NCI-H82 treated with DMSO at 0.1 percent for 48 hours (cell line): ENCODE measurements around the gene PRR5.

Experiments
- DNase-seq: peaks from one replicate; lab custom pipeline; 2025; ENCODE audit not compliant: unreplicated experiment; lab: John Stamatoyannopoulos, UW

PRR5 gene

GRCh38 chr22:44692662-44693007 is 9.4 kb upstream of the PRR5 start:
- DNase-seq: no peak

- no peak for DNase-seq
Observed at GRCh38 chr22:44693145-44693544, 8.9 kb upstream of the PRR5 start.

- DNase-seq: peak; percentile 87
Observed at GRCh38 chr22:44693756-44694155, 8.2 kb upstream of the PRR5 start.

GRCh38 chr22:44697423-44698141 is 4.4 kb upstream of the PRR5 start:
- DNase-seq: no peak

- DNase-seq: no peak
Observed at GRCh38 chr22:44698531-44699421, 3.2 kb upstream of the PRR5 start.

- no peak for DNase-seq
Observed at GRCh38 chr22:44700456-44700855, 1.5 kb upstream of the PRR5 start.

- DNase-seq: no peak
Observed at GRCh38 chr22:44701187-44701790, 715 bp upstream of the PRR5 start.

- DNase-seq: no peak
Observed at GRCh38 chr22:44702479-44703198, 635 bp downstream of the PRR5 start.

GRCh38 chr22:44703255-44703870 is 1.4 kb downstream of the PRR5 start:
- DNase-seq: no peak

GRCh38 chr22:44704159-44705021 is 2.4 kb downstream of the PRR5 start:
- DNase-seq: no peak

GRCh38 chr22:44705022-44705297 is 3.0 kb downstream of the PRR5 start:
- DNase-seq: no peak

- no peak for DNase-seq
Observed at GRCh38 chr22:44706488-44706887, 4.5 kb downstream of the PRR5 start.

GRCh38 chr22:44707178-44707577 is 5.2 kb downstream of the PRR5 start:
- no peak for DNase-seq

GRCh38 chr22:44707752-44708151 is 5.7 kb downstream of the PRR5 start:
- DNase-seq: no peak

- DNase-seq: no peak
Observed at GRCh38 chr22:44709881-44710392, 7.9 kb downstream of the PRR5 start.

GRCh38 chr22:44710474-44711240 is 8.7 kb downstream of the PRR5 start:
- no peak for DNase-seq

GRCh38 chr22:44711241-44711560 is 9.2 kb downstream of the PRR5 start:
- DNase-seq: no peak

- DNase-seq: no peak
Observed at GRCh38 chr22:44711690-44712555, 9.9 kb downstream of the PRR5 start.
